Stimulated activated naive CD4-positive, alpha-beta T cell treated with Interleukin-2 at 50 U/mL for 16 hours (primary cell): ENCODE results near the gene FSCN2.
A peak's percentile ranks its signal among the peaks of the same experiment; 100 is the strongest.

ENCODE experiments used
- DNase-seq: peaks from one replicate; lab custom pipeline; 2025; lab: John Stamatoyannopoulos, UW

Gene FSCN2

GRCh38 chr17:81512562-81513371 lies 15.4 kb upstream of the FSCN2 start, which contains the start of gene ACTG1:
TSS of gene ACTG1 (minus strand) at chr17:81512799. CDS start at chr17:81512354, 445 bp downstream.
- peak; percentile 84 for DNase-seq

- DNase-seq, result peak; percentile 61
Observed at GRCh38 chr17:81513372-81513752, 14.8 kb upstream of the FSCN2 start.

GRCh38 chr17:81513753-81514488 lies 14.3 kb upstream of the FSCN2 start:
- DNase-seq, result peak; percentile 39

GRCh38 chr17:81514489-81514738 lies 13.8 kb upstream of the FSCN2 start:
- DNase-seq, result no peak

GRCh38 chr17:81514739-81515529 lies 13.2 kb upstream of the FSCN2 start:
- peak; percentile 64 for DNase-seq

GRCh38 chr17:81515530-81516041 lies 12.6 kb upstream of the FSCN2 start:
- DNase-seq, result no peak

GRCh38 chr17:81516439-81516838 lies 11.7 kb upstream of the FSCN2 start:
- no peak for DNase-seq

GRCh38 chr17:81517009-81517338 lies 11.2 kb upstream of the FSCN2 start:
- no peak for DNase-seq

- DNase-seq, result no peak
Observed at GRCh38 chr17:81517339-81518112, 10.7 kb upstream of the FSCN2 start.

GRCh38 chr17:81518113-81518784 lies 9.9 kb upstream of the FSCN2 start:
- DNase-seq, result no peak

GRCh38 chr17:81518785-81519283 lies 9.3 kb upstream of the FSCN2 start:
- DNase-seq, result no peak

- peak; percentile 60 for DNase-seq
Observed at GRCh38 chr17:81519284-81520020, 8.7 kb upstream of the FSCN2 start.

GRCh38 chr17:81520021-81520901 lies 7.9 kb upstream of the FSCN2 start:
- DNase-seq, result no peak

GRCh38 chr17:81522491-81523401 lies 5.4 kb upstream of the FSCN2 start:
- no peak for DNase-seq

GRCh38 chr17:81523402-81524038 lies 4.7 kb upstream of the FSCN2 start:
- no peak for DNase-seq

GRCh38 chr17:81524039-81524864 lies 3.9 kb upstream of the FSCN2 start:
- DNase-seq, result no peak

- DNase-seq, result no peak
Observed at GRCh38 chr17:81524865-81525159, 3.4 kb upstream of the FSCN2 start.
